B cell (primary cell): ENCODE results near the gene ADGRV1. TPM values are rescaled to one million over a fixed set of nuclear protein-coding genes. Genes with fewer than 3 reads are reported as not detected.
"Not testable (repeated sequence)": the region's sequence is repeated elsewhere in the genome, so short reads cannot be mapped to it uniquely, and the experiment has no call there.

Experiments used
- ATAC-seq: fragments of 200-7000 bp; cut with Tn5 transposase; one replicate; pipeline ENCODE4 v1.10.0; 2021; ENCODE audit warnings: low read depth, mild to moderate bottlenecking, moderate number of reproducible peaks, moderate library complexity
- CTCF ChIA-PET: fragments of 350-600 bp; sonication (Branson Sonifier 250); formaldehyde crosslinking; loops from one replicate; lab custom pipeline; 2021; ENCODE audit warnings: antibody characterized with exemption, inconsistent platforms; lab: Charles Lee
- POLR2A ChIA-PET: fragments of 350-600 bp; sonication (Branson Sonifier 250); formaldehyde crosslinking; loops from one replicate; lab custom pipeline; 2021; ENCODE audit warnings: antibody characterized with exemption; lab: Charles Lee
- DNase-seq: peaks from one replicate; pipeline ENCODE4 v3.0.0; 2013
- H2AFZ ChIP-seq: 2 replicates; pipeline ENCODE4 v1.6.1; 2012; ENCODE audit warnings: mild to moderate bottlenecking, low read depth, low read length; ENCODE audit not compliant: insufficient read depth, poor library complexity, severe bottlenecking
- H3K27ac ChIP-seq, 2 donors: 1 replicate in 1 of 2; 2 replicates in 1 of 2; pipeline ENCODE4 v1.5.1; 2012 to 2013; ENCODE audit warnings: low read length in 2 of 2, mild to moderate bottlenecking in 2 of 2, moderate library complexity in 1 of 2
- H3K27me3 ChIP-seq, 4 experiments: fragments of 200-600 bp in 1 of 4; sonication (generic) in 1 of 4; replicated peaks in 1 of 4; 1 replicate in 2 of 4; 2 replicates in 2 of 4; pipeline versions ENCODE4 v1.6.1 to v1.7.0; 2013 to 2016; ENCODE audit warnings: low read length in 3 of 4, mild to moderate bottlenecking in 2 of 4, mixed read lengths in 1 of 4, moderate library complexity in 1 of 4; ENCODE audit not compliant: insufficient read depth in 4 of 4, control insufficient read depth in 3 of 4; ENCODE audit errors: control extremely low read depth in 1 of 4
- H3K36me3 ChIP-seq, 2 experiments: replicated peaks in 1 of 2; 1 replicate in 1 of 2; 2 replicates in 1 of 2; pipeline versions ENCODE4 v1.6.1 to v1.7.1; 2013; ENCODE audit warnings: low read length in 1 of 2; ENCODE audit not compliant: insufficient read depth in 2 of 2, control insufficient read depth in 1 of 2; ENCODE audit errors: control extremely low read depth in 1 of 2, extremely low read depth in 1 of 2
- H3K4me1 ChIP-seq, 2 donors: fragments of 200-600 bp in 1 of 2; sonication (generic) in 1 of 2; 1 replicate in 1 of 2; 2 replicates in 1 of 2; pipeline versions ENCODE4 v1.5.1 to v1.6.1; 2013 to 2017; ENCODE audit warnings: low read length in 2 of 2; ENCODE audit not compliant: control insufficient read depth in 2 of 2, insufficient read depth in 2 of 2
- H3K4me2 ChIP-seq: replicated peaks from 2 replicates; pipeline ENCODE3; 2012; ENCODE audit warnings: mild to moderate bottlenecking, low read depth, low read length; ENCODE audit not compliant: poor library complexity, severe bottlenecking
- H3K4me3 ChIP-seq, 5 experiments: fragments of 200-600 bp in 1 of 5; sonication (generic) in 1 of 5; 1 replicate in 3 of 5; 2 replicates in 2 of 5; pipeline versions ENCODE4 v1.5.1 to v1.7.0; 2011 to 2016; ENCODE audit warnings: low read length in 4 of 5, mild to moderate bottlenecking in 4 of 5, low read depth in 2 of 5, control low read depth in 1 of 5, moderate library complexity in 1 of 5; ENCODE audit not compliant: insufficient read depth in 1 of 5; ENCODE audit errors: control extremely low read depth in 1 of 5, extremely low read depth in 1 of 5
- H3K79me2 ChIP-seq: fragments of 200-600 bp; sonication (generic); one replicate; pipeline ENCODE4 v1.6.0; 2016; ENCODE audit warnings: low read length; ENCODE audit not compliant: control insufficient read depth, insufficient read depth
- H3K9ac ChIP-seq: fragments of 200-600 bp; sonication (generic); 2 replicates; pipeline ENCODE4 v1.6.1; 2017; ENCODE audit warnings: mild to moderate bottlenecking, low read length, moderate library complexity
- H3K9me3 ChIP-seq, 3 donors: one replicate each; pipeline versions ENCODE4 v1.6.1 to v1.7.1; 2013; ENCODE audit warnings: low read length in 2 of 3; ENCODE audit not compliant: control insufficient read depth in 2 of 3, insufficient read depth in 1 of 3; ENCODE audit errors: control extremely low read depth in 1 of 3
- H4K20me1 ChIP-seq: 2 replicates; pipeline ENCODE4 v1.6.0; 2012; ENCODE audit warnings: mild to moderate bottlenecking, low read length; ENCODE audit not compliant: insufficient read depth, control insufficient read depth, poor library complexity, severe bottlenecking
- H3K27ac Mint-ChIP-seq: one replicate; pipeline ENCODE4 v1.8.0; 2021; ENCODE audit warnings: mixed read lengths
- H3K27me3 Mint-ChIP-seq: one replicate; pipeline ENCODE4 v1.8.0; 2021; ENCODE audit warnings: mixed read lengths
- H3K4me1 Mint-ChIP-seq: one replicate; pipeline ENCODE4 v1.8.0; 2021; ENCODE audit warnings: mixed read lengths
- H3K4me3 Mint-ChIP-seq: one replicate; pipeline ENCODE4 v1.8.0; 2021; ENCODE audit warnings: mixed read lengths
- H3K9me3 Mint-ChIP-seq: one replicate; pipeline ENCODE4 v1.8.0; 2022; ENCODE audit warnings: mixed read lengths; ENCODE audit not compliant: insufficient read depth
- EZH2 ChIP-seq: IDR thresholded peaks from 2 replicates; pipeline ENCODE4 v1.6.1; 2012; ENCODE audit warnings: borderline replicate concordance, low read depth, mild to moderate bottlenecking, moderate library complexity, low read length; ENCODE audit not compliant: insufficient read depth, poor library complexity, severe bottlenecking
- WGBS: methylation state at CpG from one replicate; pipeline ENCODE4 v1.1.5; 2013; ENCODE audit warnings: missing lambda C conversion rate; ENCODE audit not compliant: insufficient coverage; 5-methylcytosine and 5-hydroxymethylcytosine counted together
- intact Hi-C: fragments of 100-400 bp; cut with micrococcal nuclease; formaldehyde crosslinking; loops from one replicate; pipeline ENCODE4 v1.10.0; 2022
- polyA plus RNA-seq: library from polyadenylated mRNA; depleted of rRNA; stranded (reverse); fragments of >200 nt; gene quantifications from 2 replicates; pipeline ENCODE4 v1.2.3, GENCODE V29; 2012
- total RNA-seq, 2 donors: library from RNA; stranded (reverse); fragments of 120-200 nt in 1 of 2; gene quantifications; 1 replicate in 1 of 2; 2 replicates in 1 of 2; pipeline versions ENCODE4 v1.2.3 to v1.2.4, GENCODE V29; 2013 to 2022
- TF ChIP-seq, protein P1 (sequence below): fragments of 200-600 bp; IDR thresholded peaks from one replicate; pipeline ENCODE4 v1.8.0; 2022; ENCODE audit warnings: antibody characterized with exemption, mild to moderate bottlenecking

Gene ADGRV1
- total and polyA plus RNA-seq, 2 donors (not counting 1 experiment from before 2014, with no cell fraction given), result 0.07 TPM; not detected in 1

DNA sequence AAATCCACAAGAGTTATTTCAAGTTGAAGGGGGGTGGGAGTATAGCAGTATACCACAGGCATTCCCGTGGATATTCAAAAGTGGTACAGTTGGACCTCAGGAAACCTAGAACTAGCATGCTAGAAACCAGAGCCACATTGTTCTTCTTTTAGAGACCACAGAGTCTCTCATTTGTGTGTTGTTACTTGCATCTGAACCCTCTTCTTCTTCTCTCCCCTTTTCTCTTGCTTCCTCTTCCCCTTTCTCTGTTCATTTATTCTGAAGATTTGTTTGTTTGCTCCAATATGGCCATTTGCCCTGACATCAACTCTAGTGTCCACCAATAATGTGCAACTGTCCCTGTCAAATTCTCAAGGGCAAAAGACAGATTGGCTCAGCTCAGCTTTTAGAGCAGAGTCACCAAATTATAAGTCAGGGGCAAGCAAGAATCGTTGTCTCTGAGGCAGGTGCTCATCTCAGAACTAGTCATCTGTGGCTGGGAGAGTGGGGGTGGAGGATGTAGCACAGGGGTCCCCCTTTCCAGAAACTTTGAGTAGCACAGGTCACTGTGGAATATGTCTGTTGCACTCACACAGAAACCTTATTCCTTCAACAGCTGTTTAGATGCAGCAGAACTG lies 503.5 kb downstream of the ADGRV1 start:
- no peaks in the 10 kb centered on the region for H3K79me2 ChIP-seq
- no peaks in the 10 kb centered on the region for H3K9me3 Mint-ChIP-seq
- H3K27ac Mint-ChIP-seq, result no peak overlapping the region
- H3K4me3 Mint-ChIP-seq, result no peak overlapping the region
- no peak overlapping the region for H3K27ac ChIP-seq
- WGBS, result no CpG with 5 or more reads among the region's 2 CpGs
- no peak overlapping the region for H3K4me2 ChIP-seq
- no peaks in the 10 kb centered on the region for H3K4me1 Mint-ChIP-seq
- H3K9ac ChIP-seq, result no peak overlapping the region
- ChIA-PET CTCF (no interaction called here), POLR2A (no interaction called here)
- DNase-seq, result no peak
- no peak overlapping the region for H3K4me3 ChIP-seq
- H2AFZ ChIP-seq, result no peak overlapping the region
- TF ChIP-seq, protein P1, sequence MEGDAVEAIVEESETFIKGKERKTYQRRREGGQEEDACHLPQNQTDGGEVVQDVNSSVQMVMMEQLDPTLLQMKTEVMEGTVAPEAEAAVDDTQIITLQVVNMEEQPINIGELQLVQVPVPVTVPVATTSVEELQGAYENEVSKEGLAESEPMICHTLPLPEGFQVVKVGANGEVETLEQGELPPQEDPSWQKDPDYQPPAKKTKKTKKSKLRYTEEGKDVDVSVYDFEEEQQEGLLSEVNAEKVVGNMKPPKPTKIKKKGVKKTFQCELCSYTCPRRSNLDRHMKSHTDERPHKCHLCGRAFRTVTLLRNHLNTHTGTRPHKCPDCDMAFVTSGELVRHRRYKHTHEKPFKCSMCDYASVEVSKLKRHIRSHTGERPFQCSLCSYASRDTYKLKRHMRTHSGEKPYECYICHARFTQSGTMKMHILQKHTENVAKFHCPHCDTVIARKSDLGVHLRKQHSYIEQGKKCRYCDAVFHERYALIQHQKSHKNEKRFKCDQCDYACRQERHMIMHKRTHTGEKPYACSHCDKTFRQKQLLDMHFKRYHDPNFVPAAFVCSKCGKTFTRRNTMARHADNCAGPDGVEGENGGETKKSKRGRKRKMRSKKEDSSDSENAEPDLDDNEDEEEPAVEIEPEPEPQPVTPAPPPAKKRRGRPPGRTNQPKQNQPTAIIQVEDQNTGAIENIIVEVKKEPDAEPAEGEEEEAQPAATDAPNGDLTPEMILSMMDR, result no peak
- TF ChIP-seq EZH2, result no peak
- H3K4me1 ChIP-seq, result no peaks in the 10 kb centered on the region
- no peaks in the 10 kb centered on the region for H4K20me1 ChIP-seq
- intact Hi-C loops, result no loop called here
- H3K27me3 ChIP-seq, result no peaks in the 10 kb centered on the region
- no peaks in the 10 kb centered on the region for H3K9me3 ChIP-seq
- ATAC-seq, result no peak
- H3K36me3 ChIP-seq, result no peaks in the 10 kb centered on the region
- H3K27me3 Mint-ChIP-seq, result peaks cover 10% of the 10 kb centered on the region

DNA sequence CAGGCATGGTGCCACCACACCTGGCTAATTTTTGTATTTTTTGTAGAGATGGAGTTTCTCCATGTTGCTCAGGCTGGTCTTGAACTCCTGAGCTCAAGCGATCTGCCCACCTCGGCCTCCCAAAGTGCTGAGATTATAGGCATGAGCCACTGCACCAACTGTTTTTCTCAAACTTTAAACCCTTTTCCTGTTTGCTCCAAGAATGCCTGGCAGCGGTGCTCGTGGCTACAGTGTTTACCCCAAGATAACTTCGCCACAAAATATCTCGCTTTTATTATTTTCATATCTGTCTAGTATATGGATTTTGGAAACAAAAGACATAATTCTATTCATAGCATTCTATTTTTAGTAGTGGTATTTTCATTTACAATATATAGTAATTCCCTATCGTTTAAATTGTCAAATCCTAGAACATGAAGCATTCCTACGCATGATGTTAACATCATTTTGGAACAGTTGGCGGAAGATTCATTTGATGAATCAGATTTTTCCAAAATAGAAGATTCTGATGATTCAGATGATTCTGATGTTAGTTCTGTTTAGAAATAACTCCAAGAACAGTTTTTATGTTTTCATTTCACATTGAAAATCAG lies 504.6 kb downstream of the ADGRV1 start:
- CTCF ChIA-PET, H3K27me3 ChIP-seq, H3K4me1 Mint-ChIP-seq, H3K9me3 ChIP-seq, H3K36me3 ChIP-seq, H3K9ac ChIP-seq, H3K27ac ChIP-seq, H3K4me3 ChIP-seq, H3K79me2 ChIP-seq, H3K4me1 ChIP-seq, H4K20me1 ChIP-seq, ATAC-seq, H3K27me3 Mint-ChIP-seq, DNase-seq, intact Hi-C loops, H3K9me3 Mint-ChIP-seq, H3K4me2 ChIP-seq, H3K4me3 Mint-ChIP-seq, H3K27ac Mint-ChIP-seq, POLR2A ChIA-PET, H2AFZ ChIP-seq: not testable (repeated sequence)
- 54% methylated on average over 2 of the region's 9 CpGs for WGBS
